ENCODE measurements around the gene GNGT1. TPM values are rescaled to one million over a fixed set of nuclear protein-coding genes. Genes with fewer than 3 reads are reported as not detected.

Gene GNGT1
- total RNA-seq, 2 donors from 2014 or later, result not detected

DNA sequence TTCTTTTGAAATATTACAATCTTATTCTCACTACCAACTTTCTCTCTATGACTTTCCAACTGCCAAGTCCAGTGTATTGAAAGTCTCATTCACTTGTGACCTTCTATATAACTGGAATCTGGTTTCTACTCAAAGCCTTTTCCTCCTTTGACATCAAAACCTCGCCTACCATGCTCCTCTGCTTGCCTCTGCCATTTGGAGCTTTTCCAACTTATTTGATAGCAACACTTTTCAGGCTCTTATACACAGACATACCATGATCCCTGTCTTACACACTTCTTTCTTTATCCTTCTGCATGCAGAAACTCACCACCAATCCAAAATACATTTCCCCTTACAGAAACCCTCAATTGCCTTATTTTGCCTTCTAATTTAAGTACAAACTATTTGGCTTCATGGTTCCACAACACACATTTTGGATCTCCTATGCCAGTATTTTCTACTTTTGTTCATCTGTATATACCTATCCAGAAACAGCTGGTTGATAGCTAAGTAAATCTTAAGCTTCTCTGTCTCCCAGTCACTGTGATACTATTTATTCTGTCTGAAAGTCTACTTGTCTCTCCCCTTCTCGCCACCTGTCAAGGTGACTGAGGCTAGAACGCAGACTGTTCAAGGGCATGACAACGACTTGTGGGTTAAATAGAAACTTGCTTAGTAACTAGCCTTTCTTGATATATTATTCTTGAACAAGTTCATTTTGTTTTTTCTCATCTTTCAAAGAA is 37.6 kb downstream of the GNGT1 start:
- Histone ChIP-seq H3K27me3 (replicated peaks; ENCODE audit: insufficient read depth) (no peaks in the 10 kb centered on the region), H3K36me3 (no peaks in the 10 kb centered on the region), H3K4me3 (no peak overlapping the region), H3K27ac (no peak overlapping the region), H3K9me3 (no peaks in the 10 kb centered on the region), H3K4me1 (replicated peaks) (no peaks in the 10 kb centered on the region)
- intact Hi-C loops (cut with DNase I), result no loop called here
- TF ChIP-seq POLR2AphosphoS5 (IDR thresholded peaks at IDR 0.05) (no peak), POLR2A (IDR thresholded peaks at IDR 0.05) (no peak)
- TF ChIP-seq, protein P1, sequence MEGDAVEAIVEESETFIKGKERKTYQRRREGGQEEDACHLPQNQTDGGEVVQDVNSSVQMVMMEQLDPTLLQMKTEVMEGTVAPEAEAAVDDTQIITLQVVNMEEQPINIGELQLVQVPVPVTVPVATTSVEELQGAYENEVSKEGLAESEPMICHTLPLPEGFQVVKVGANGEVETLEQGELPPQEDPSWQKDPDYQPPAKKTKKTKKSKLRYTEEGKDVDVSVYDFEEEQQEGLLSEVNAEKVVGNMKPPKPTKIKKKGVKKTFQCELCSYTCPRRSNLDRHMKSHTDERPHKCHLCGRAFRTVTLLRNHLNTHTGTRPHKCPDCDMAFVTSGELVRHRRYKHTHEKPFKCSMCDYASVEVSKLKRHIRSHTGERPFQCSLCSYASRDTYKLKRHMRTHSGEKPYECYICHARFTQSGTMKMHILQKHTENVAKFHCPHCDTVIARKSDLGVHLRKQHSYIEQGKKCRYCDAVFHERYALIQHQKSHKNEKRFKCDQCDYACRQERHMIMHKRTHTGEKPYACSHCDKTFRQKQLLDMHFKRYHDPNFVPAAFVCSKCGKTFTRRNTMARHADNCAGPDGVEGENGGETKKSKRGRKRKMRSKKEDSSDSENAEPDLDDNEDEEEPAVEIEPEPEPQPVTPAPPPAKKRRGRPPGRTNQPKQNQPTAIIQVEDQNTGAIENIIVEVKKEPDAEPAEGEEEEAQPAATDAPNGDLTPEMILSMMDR (IDR thresholded peaks at IDR 0.05), result no peak
- DNase-seq (ENCODE audit: low spot score), result no peak
- 71% methylated on average over 4 of the region's 4 CpGs for WGBS

DNA sequence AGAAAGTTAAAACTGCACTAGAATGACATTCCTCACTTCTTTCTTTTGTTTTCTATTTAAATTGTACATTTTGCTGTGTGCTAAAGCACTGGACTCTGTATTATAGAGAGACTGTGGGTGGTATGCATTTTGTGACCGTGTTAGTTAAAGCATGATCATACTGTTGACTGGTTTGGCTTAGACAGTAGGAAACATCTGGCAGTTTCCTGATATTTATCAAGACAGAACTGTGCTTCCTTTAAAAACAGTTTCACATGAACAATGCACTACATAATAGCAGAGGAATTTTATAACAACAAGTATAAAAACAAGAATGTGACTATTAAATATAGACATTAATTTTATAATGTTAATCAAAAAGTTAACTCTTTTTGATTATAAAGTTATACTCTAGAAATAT is 38.3 kb downstream of the GNGT1 start:
- no peaks in the 10 kb centered on the region for H3K36me3 ChIP-seq
- WGBS, result 0% methylated on average over 1 of the region's 1 CpG
- TF ChIP-seq POLR2A (IDR thresholded peaks at IDR 0.05) (no peak), POLR2AphosphoS5 (IDR thresholded peaks at IDR 0.05) (no peak)
- TF ChIP-seq, protein P1 (IDR thresholded peaks at IDR 0.05), result no peak
- H3K4me1 ChIP-seq (replicated peaks), result no peaks in the 10 kb centered on the region
- no peak for DNase-seq (ENCODE audit: low spot score)
- H3K27ac ChIP-seq, result no peak overlapping the region
- no peaks in the 10 kb centered on the region for H3K27me3 ChIP-seq (replicated peaks; ENCODE audit: insufficient read depth)
- H3K4me3 ChIP-seq, result no peak overlapping the region
- intact Hi-C loops (cut with DNase I), result no loop called here
- no peaks in the 10 kb centered on the region for H3K9me3 ChIP-seq

DNA sequence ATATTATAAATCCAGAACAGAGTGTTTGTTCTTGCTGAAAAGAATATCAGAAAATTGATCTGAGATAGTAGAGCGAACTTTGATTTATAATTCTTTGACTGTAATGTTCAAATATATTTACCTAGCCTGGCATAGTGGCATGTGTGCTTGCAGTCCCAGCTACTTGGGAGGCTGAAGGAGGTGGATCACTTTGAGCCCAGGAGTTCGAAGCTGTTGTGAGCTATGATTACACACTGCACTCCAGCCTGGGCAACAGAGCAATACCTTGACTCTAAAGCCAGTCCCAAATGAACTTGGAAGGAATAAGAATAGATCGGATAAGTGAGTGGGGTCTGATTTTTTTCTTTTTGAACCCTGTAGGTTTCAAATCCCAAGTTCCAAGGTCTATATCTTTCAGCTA is 38.7 kb downstream of the GNGT1 start:
- Histone ChIP-seq H3K4me3 (no peak overlapping the region), H3K27ac (no peak overlapping the region), H3K36me3 (no peaks in the 10 kb centered on the region), H3K9me3 (no peaks in the 10 kb centered on the region), H3K4me1 (replicated peaks) (no peaks in the 10 kb centered on the region), H3K27me3 (replicated peaks; ENCODE audit: insufficient read depth) (no peaks in the 10 kb centered on the region)
- WGBS, result 15% methylated on average over 3 of the region's 3 CpGs
- TF ChIP-seq, protein P1 (IDR thresholded peaks at IDR 0.05), result no peak
- TF ChIP-seq POLR2A (IDR thresholded peaks at IDR 0.05) (no peak), POLR2AphosphoS5 (IDR thresholded peaks at IDR 0.05) (no peak)
- no peak for DNase-seq (ENCODE audit: low spot score)
- intact Hi-C loops (cut with DNase I), result no loop called here

DNA sequence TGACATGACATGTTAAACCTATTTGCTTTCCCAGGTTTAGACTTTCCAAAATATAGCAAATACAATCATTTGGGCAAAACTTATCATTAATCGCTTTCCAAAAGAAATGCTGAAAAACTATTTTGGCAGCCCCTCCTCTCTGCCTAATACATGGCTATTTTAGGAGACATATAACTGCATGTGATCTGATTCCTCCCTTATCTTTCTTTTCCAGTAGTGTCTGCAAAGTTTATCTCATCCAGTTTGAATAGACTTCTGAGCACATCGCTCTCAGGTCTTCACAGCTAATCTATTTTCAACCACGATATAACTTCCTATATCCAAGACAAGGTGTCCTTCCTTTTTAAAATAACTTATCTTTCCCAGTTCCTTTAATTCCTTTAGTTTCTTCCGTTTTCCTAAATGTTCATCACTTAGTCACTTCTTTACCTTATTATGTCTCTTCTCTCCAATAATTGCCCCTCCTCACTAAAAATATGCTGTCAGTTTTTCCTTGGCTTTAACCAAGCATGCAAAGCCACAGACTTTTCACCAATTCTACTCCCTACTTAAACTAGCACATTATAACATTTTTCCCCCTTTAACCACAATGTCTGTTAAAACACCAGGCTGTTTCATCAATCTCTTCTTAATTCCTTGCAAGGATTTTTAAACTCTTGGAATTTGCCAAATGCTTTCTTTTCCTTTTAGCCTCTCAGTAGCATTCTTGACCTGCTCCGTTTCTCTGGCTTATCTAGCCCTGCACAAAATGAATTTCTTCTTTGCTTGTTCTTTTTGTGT is 39.6 kb downstream of the GNGT1 start:
- DNase-seq (ENCODE audit: low spot score), result no peak
- no peaks in the 10 kb centered on the region for H3K27me3 ChIP-seq (replicated peaks; ENCODE audit: insufficient read depth)
- TF ChIP-seq, protein P1 (IDR thresholded peaks at IDR 0.05), result no peak
- TF ChIP-seq POLR2AphosphoS5 (IDR thresholded peaks at IDR 0.05), result no peak
- no peak for TF ChIP-seq POLR2A (IDR thresholded peaks at IDR 0.05)
- H3K4me3 ChIP-seq, result no peak overlapping the region
- WGBS, result 81% methylated on average over 5 of the region's 5 CpGs
- intact Hi-C loops (cut with DNase I), result no loop called here
- no peaks in the 10 kb centered on the region for H3K9me3 ChIP-seq
- no peaks in the 10 kb centered on the region for H3K36me3 ChIP-seq
- H3K27ac ChIP-seq, result no peak overlapping the region
- H3K4me1 ChIP-seq (replicated peaks), result no peaks in the 10 kb centered on the region
